MM.1S (cell line): ENCODE data around the gene CAMK2N1.

Source experiments
- DNase-seq: peaks from one replicate; pipeline ENCODE4 v3.0.0-alpha.2; 2015
- H2AFZ ChIP-seq: fragments of 300-600 bp; sonication (generic); 2 replicates; pipeline ENCODE4 v1.6.0; 2016; ENCODE audit warnings: antibody characterized with exemption, low read length
- H3F3A ChIP-seq: fragments of 300-600 bp; sonication (generic); 2 replicates; pipeline ENCODE4 v1.6.1; 2016; ENCODE audit warnings: mild to moderate bottlenecking, antibody characterized with exemption, low read length, moderate library complexity, mixed read lengths; ENCODE audit not compliant: insufficient read depth
- H3K27ac ChIP-seq: fragments of 300-600 bp; sonication (generic); 2 replicates; pipeline ENCODE4 v1.5.1; 2016; ENCODE audit warnings: mild to moderate bottlenecking, low read length
- H3K27me3 ChIP-seq: fragments of 300-600 bp; sonication (generic); replicated peaks from 2 replicates; pipeline ENCODE4 v1.6.0; 2016; ENCODE audit warnings: low read length; ENCODE audit not compliant: insufficient read depth
- H3K36me3 ChIP-seq: fragments of 300-600 bp; sonication (generic); replicated peaks from 2 replicates; pipeline ENCODE4 v1.6.1; 2016; ENCODE audit warnings: mild to moderate bottlenecking, low read length, mixed read lengths; ENCODE audit not compliant: insufficient read depth
- H3K4me1 ChIP-seq: fragments of 300-600 bp; sonication (generic); 2 replicates; pipeline ENCODE4 v1.6.1; 2016; ENCODE audit warnings: low read length, mixed read lengths
- H3K4me2 ChIP-seq: fragments of 300-600 bp; sonication (generic); 2 replicates; pipeline ENCODE4 v1.6.0; 2016; ENCODE audit warnings: low read depth, low read length
- H3K4me3 ChIP-seq: fragments of 300-600 bp; sonication (generic); 2 replicates; pipeline ENCODE4 v1.5.1; 2016; ENCODE audit warnings: low read length, mixed read lengths
- H3K79me2 ChIP-seq: fragments of 300-600 bp; sonication (generic); 2 replicates; pipeline ENCODE4 v1.6.1; 2016; ENCODE audit warnings: mixed run types, low read length, mixed read lengths
- H3K9ac ChIP-seq: fragments of 300-600 bp; sonication (generic); 2 replicates; pipeline ENCODE4 v1.6.1; 2016; ENCODE audit warnings: low read length, mixed read lengths
- H3K9me2 ChIP-seq: fragments of 300-600 bp; sonication (generic); replicated peaks from 2 replicates; pipeline ENCODE4 v1.6.1; 2016; ENCODE audit warnings: mild to moderate bottlenecking, low read length, mixed read lengths; ENCODE audit not compliant: insufficient read depth
- H3K9me3 ChIP-seq: fragments of 300-600 bp; sonication (generic); replicated peaks from 2 replicates; pipeline ENCODE4 v1.6.1; 2016; ENCODE audit warnings: mild to moderate bottlenecking, low read length, mixed read lengths; ENCODE audit not compliant: insufficient read depth
- H4K20me1 ChIP-seq: fragments of 300-600 bp; sonication (generic); 2 replicates; pipeline ENCODE4 v1.6.1; 2016; ENCODE audit warnings: mild to moderate bottlenecking, low read length, moderate library complexity, mixed read lengths; ENCODE audit not compliant: insufficient read depth
- EZH2 ChIP-seq: fragments of 300-600 bp; sonication (generic); optimal IDR thresholded peaks from 2 replicates; pipeline ENCODE3; 2017; ENCODE audit warnings: low read depth, mild to moderate bottlenecking, antibody characterized with exemption, low read length, mixed read lengths
- EZH2phosphoT487 ChIP-seq: fragments of 300-600 bp; sonication (generic); IDR thresholded peaks from 2 replicates; pipeline ENCODE4 v1.6.1; 2018; ENCODE audit warnings: antibody characterized with exemption, low read length
- TF ChIP-seq, protein P1 (sequence below): fragments of 300-600 bp; sonication (generic); IDR thresholded peaks from 2 replicates; pipeline ENCODE4 v1.5.1; 2016; ENCODE audit warnings: antibody characterized with exemption, low read length, mixed read lengths

The CAMK2N1 gene

DNA sequence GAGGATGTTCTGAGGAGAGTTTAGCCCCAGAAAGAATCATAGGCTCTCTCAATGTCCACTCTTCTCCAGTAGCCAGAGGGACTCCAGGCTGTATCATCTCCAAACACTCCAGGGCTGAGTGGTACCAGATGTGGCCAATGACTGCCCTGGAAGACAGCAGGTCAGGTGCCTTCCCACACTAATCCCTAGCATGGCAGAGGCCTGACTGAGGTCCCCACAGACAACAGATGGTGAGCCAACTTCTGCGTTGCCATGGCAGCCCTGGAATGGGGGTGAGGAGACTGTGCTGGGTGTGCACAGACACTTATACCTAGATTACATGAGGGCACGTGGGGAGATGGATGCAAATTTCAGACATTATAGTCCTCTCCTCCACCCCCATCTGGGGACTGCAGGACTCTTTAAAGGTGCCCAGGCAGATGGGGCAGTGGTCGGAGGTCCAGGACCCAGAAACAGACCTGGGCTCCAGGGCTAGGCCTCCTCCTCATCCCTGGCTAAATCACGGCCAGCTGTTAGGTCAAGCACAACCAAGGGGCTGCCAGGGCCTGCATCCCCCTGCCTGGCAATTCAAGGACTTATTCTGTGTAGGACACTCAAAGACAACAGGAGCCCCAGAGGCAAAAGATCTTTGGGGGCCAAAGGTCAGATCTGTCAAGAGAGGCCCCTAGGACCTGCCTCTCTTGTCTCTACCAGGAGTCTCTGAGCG lies 42.9 kb downstream of the CAMK2N1 start:
- no peaks in the 10 kb centered on the region for H3K9me2 ChIP-seq
- DNase-seq = no peak
- H4K20me1 ChIP-seq = no peaks in the 10 kb centered on the region
- H3K9me3 ChIP-seq = no peaks in the 10 kb centered on the region
- H3K4me2 ChIP-seq = no peak overlapping the region
- H3K36me3 ChIP-seq = no peaks in the 10 kb centered on the region
- no peaks in the 10 kb centered on the region for H3F3A ChIP-seq
- no peak overlapping the region for H3K4me3 ChIP-seq
- TF ChIP-seq EZH2phosphoT487 (no peak), EZH2 (no peak)
- TF ChIP-seq, protein P1, sequence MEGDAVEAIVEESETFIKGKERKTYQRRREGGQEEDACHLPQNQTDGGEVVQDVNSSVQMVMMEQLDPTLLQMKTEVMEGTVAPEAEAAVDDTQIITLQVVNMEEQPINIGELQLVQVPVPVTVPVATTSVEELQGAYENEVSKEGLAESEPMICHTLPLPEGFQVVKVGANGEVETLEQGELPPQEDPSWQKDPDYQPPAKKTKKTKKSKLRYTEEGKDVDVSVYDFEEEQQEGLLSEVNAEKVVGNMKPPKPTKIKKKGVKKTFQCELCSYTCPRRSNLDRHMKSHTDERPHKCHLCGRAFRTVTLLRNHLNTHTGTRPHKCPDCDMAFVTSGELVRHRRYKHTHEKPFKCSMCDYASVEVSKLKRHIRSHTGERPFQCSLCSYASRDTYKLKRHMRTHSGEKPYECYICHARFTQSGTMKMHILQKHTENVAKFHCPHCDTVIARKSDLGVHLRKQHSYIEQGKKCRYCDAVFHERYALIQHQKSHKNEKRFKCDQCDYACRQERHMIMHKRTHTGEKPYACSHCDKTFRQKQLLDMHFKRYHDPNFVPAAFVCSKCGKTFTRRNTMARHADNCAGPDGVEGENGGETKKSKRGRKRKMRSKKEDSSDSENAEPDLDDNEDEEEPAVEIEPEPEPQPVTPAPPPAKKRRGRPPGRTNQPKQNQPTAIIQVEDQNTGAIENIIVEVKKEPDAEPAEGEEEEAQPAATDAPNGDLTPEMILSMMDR = no peak
- no peak overlapping the region for H2AFZ ChIP-seq
- no peaks in the 10 kb centered on the region for H3K4me1 ChIP-seq
- H3K27ac ChIP-seq = no peak overlapping the region
- no peak overlapping the region for H3K9ac ChIP-seq
- H3K27me3 ChIP-seq = peaks cover 80% of the 10 kb centered on the region
- no peaks in the 10 kb centered on the region for H3K79me2 ChIP-seq

DNA sequence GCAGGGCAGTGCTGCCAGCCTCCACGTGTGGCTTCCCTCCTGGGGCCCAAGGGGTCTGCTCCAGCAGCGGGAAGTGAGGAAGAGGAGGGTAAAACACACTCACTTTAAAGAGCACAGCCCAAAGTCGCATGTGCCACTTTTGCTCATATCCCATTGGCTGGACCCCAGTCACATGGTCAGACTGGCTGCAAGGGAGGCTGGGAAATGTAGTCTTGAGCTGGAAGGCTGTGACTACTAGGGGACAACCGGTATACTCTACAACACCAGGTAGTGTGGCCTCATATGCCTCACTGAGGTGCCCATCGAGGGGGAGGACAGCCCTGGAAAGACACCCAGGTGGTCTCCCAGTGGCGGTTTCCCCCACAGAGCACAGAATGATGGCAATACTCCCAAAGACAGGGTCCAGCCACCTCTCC lies 45.2 kb downstream of the CAMK2N1 start:
- Histone ChIP-seq H3K4me2 (peak overlapping the region; percentile 66; the same call in 1 of the 2 replicates), H3K27me3 (peaks cover 77% of the 10 kb centered on the region), H3F3A (no peaks in the 10 kb centered on the region), H3K36me3 (no peaks in the 10 kb centered on the region), H4K20me1 (no peaks in the 10 kb centered on the region), H3K9me2 (no peaks in the 10 kb centered on the region), H3K4me1 (no peaks in the 10 kb centered on the region), H3K27ac (no peak overlapping the region), H2AFZ (peak overlapping the region; percentile 68), H3K4me3 (peak overlapping the region; percentile 25; the same call in 1 of the 2 replicates), H3K9ac (no peak overlapping the region), H3K9me3 (no peaks in the 10 kb centered on the region), H3K79me2 (no peaks in the 10 kb centered on the region)
- TF ChIP-seq, protein P1 = no peak
- TF ChIP-seq EZH2phosphoT487 = no peak
- no peak for TF ChIP-seq EZH2
- DNase-seq = peak; percentile 46

DNA sequence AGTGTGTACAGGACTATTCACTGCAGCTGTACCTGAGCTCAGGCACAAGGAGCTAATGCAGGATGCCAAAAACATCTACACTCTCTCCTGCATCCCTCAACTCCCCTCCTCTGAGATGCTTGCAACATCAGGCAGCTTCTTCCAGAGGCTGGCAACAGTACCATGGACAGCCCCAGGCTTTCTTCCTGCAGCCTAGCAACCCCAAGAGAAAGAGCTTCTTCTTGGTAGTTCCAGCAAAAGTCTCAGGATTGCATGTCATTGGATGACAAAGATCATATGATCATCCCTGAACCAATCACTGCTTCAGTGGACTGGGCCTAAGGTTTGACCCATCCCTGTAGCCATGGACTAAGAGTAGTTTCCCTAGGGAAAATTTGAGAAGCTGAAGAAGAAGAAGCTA lies 46.7 kb downstream of the CAMK2N1 start:
- no peak overlapping the region for H3K4me3 ChIP-seq
- no peak overlapping the region for H3K9ac ChIP-seq
- DNase-seq = no peak
- no peaks in the 10 kb centered on the region for H3K36me3 ChIP-seq
- no peak overlapping the region for H3K27ac ChIP-seq
- no peak overlapping the region for H3K4me2 ChIP-seq
- H3K79me2 ChIP-seq = no peaks in the 10 kb centered on the region
- H4K20me1 ChIP-seq = no peaks in the 10 kb centered on the region
- H3K9me3 ChIP-seq = no peaks in the 10 kb centered on the region
- no peaks in the 10 kb centered on the region for H3K4me1 ChIP-seq
- H2AFZ ChIP-seq = no peak overlapping the region
- peaks cover 77% of the 10 kb centered on the region for H3K27me3 ChIP-seq
- TF ChIP-seq EZH2phosphoT487 (no peak), EZH2 (no peak)
- TF ChIP-seq, protein P1 = no peak
- no peaks in the 10 kb centered on the region for H3F3A ChIP-seq
- H3K9me2 ChIP-seq = no peaks in the 10 kb centered on the region
